GM19240 (cell line): ENCODE measurements around the gene CHURC1.

Source experiments
- DNase-seq: peaks from one replicate; pipeline ENCODE4 v3.0.0; 2011; ENCODE audit warnings: low spot score; ENCODE audit not compliant: insufficient read length

Gene CHURC1

GRCh38 chr14:64956697-64957406 lies 42.6 kb downstream of the CHURC1 start:
- DNase-seq: no peak

- no peak for DNase-seq
Observed at GRCh38 chr14:64958201-64958600, 43.9 kb downstream of the CHURC1 start.

GRCh38 chr14:64958743-64959142 lies 44.5 kb downstream of the CHURC1 start:
- DNase-seq: no peak

GRCh38 chr14:64960762-64961276 lies 46.6 kb downstream of the CHURC1 start:
- no peak for DNase-seq

- no peak for DNase-seq
Observed at GRCh38 chr14:64963611-64964010, 49.4 kb downstream of the CHURC1 start.

- no peak for DNase-seq
Observed at GRCh38 chr14:64965356-64966000, 51.2 kb downstream of the CHURC1 start.

GRCh38 chr14:64966976-64967375 lies 52.7 kb downstream of the CHURC1 start:
- no peak for DNase-seq

- DNase-seq: no peak
Observed at GRCh38 chr14:64968167-64968566, 53.9 kb downstream of the CHURC1 start.

GRCh38 chr14:64968651-64969050 lies 54.4 kb downstream of the CHURC1 start:
- DNase-seq: no peak

GRCh38 chr14:64970041-64970440 lies 55.8 kb downstream of the CHURC1 start:
- DNase-seq: no peak

GRCh38 chr14:64970776-64971477 lies 56.7 kb downstream of the CHURC1 start:
- no peak for DNase-seq

- DNase-seq: no peak
Observed at GRCh38 chr14:64971491-64971942, 57.3 kb downstream of the CHURC1 start.

GRCh38 chr14:64971943-64972791 lies 57.9 kb downstream of the CHURC1 start, which contains the start of gene RAB15:
Gene RAB15, minus strand, starts transcription at chr14:64972336. Its CDS starts 260 bp downstream, at chr14:64972076.
- no peak for DNase-seq

GRCh38 chr14:64973026-64973442 lies 58.8 kb downstream of the CHURC1 start:
- no peak for DNase-seq

GRCh38 chr14:64973826-64974225 lies 59.6 kb downstream of the CHURC1 start:
- DNase-seq: no peak

- no peak for DNase-seq
Observed at GRCh38 chr14:64974563-64974962, 60.3 kb downstream of the CHURC1 start.

- no peak for DNase-seq
Observed at GRCh38 chr14:64979336-64980074, 65.2 kb downstream of the CHURC1 start.

- no peak for DNase-seq
Observed at GRCh38 chr14:64983439-64984310, 69.4 kb downstream of the CHURC1 start.
